D341Med (cell line): ENCODE results near the gene HSBP1.

Experiments used
- DNase-seq: peaks from one replicate; pipeline ENCODE4 v3.0.0; 2012; ENCODE audit warnings: low spot score

HSBP1 gene

GRCh38 chr16:83839561-83839960, 31.8 kb downstream of the HSBP1 start:
- DNase-seq, result no peak

DNA sequence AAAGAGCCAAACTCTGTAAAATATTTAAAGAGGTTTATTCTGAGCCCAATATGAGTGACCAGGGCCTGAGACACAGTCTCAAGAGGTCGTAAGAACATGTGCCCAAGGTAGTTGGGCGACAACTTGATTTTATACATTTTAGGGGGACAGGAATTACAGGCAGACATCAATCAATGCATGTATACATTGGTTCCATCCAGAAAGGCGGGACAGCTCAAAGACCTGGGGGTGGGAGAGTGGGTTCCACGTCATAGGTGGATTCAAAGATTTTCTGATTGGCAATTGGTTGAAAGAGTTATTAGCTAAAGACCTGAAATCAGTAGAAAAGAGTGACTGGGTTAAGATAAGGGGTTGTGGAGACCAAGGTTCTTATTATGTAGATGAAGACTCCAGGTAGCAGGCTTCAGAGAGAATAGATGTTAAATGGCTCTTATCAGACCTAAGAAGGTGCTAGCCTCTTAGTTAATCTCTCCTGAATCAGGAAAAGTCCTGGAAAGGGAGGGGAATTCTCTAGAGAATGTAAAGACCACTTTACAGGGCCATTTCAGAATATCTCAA, 32.4 kb downstream of the HSBP1 start:
- no peak for DNase-seq

DNA sequence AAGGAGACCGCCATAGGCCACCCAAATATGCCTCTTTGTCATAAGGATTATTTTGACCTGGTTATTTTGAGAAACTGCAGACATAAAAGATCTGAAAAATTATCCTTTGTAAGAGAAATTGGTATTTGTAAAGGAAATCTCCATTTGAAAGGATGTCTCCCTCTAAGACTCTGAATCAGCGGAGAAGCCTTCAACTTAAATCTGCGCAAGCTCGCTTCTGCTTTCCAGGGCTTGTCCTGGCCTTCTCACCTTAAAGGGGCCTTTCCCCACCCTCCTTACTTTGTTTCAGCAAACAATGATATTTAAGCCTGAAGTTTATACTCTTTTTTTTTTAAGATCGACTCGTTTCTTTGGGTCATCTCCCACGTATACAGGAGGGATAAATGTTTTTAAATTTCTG, 34.5 kb downstream of the HSBP1 start:
- no peak for DNase-seq

GRCh38 chr16:83842756-83843507, 35.2 kb downstream of the HSBP1 start:
- DNase-seq, result no peak

- DNase-seq, result no peak
Measured at GRCh38 chr16:83843657-83844056, 35.9 kb downstream of the HSBP1 start.

DNA sequence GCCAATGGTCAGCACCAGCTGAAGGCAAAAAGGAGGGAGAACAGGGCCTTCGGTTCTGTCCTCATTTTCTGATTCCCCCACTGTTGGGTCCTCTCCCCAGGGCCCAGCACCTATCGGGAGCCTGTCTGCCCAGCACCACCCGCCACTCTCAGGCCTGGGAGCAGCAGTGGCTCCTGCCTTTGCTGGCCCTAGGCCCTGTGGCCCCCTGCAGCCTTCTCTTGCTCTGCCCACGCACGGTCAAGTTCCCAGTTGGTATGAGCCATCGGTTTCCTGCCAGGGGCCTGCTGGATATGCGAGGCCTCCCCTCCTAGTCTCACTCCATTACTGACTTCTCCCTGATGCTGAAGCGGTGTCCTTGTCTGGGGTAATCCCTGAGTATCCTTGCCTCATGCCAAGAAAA, 37.5 kb downstream of the HSBP1 start:
- DNase-seq, result no peak

DNA sequence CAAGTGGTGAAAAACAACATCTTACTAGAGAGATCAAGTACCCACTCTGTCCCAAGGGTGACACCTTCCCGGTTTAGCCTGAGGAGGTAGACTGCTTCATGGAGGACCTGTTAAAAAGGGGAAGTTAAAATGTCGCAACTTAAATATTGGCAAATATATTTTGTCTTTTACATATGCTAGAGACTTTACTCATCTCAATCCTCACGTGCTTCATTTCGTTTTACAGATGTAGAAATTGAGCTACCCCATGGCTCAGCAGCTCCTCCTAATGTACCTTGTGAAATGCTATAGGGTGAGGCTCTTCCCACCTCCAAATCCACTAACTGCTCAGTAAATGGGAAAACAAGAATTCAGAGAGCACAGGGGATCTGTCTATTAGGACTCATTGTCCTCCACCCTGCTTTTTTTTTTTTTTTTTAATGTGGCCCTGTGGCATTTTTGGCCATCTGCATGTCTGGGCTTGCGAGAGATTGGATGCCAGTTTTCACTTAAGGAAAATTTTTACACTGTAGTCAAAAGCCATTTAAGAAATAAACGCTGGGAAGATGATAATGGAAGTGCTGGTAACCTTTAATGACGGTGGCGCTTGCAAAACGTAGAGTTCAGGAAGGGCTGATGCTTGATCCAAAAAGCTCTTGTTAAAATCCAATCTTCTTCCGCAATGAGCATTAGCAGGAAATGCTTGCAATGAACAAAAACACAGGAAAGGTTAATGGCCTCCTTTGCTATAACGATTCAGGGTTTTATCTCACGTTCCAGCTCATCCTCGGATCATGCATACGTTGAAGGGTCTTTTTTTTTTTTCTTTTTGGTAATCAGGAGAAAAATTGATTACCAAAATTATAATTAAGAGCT, 39.8 kb downstream of the HSBP1 start:
- DNase-seq, result no peak

- no peak for DNase-seq
Measured at GRCh38 chr16:83849421-83849820, 41.6 kb downstream of the HSBP1 start.

GRCh38 chr16:83850947-83851346, 43.2 kb downstream of the HSBP1 start:
- DNase-seq, result no peak

DNA sequence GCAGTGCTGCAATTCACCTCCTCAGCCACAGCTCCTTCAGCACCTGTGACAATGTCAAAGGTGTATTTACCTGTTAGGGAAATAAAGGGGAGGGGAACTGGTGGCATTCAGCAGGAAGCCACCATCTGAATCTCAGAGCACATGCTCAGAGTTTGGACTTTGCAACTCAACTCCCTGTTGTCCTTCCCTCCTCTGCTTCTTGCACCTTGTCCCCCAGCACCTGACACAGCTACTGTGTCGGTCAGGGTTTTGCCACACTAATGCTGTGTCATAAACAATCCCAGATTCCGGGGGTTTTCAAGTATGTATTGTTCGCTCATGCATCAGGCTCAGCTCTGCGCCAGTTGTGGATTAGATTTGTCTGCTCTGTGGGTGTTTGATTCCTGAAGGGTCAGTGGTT, 43.7 kb downstream of the HSBP1 start:
- no peak for DNase-seq

- no peak for DNase-seq
Measured at GRCh38 chr16:83852774-83853173, 45.0 kb downstream of the HSBP1 start.

DNA sequence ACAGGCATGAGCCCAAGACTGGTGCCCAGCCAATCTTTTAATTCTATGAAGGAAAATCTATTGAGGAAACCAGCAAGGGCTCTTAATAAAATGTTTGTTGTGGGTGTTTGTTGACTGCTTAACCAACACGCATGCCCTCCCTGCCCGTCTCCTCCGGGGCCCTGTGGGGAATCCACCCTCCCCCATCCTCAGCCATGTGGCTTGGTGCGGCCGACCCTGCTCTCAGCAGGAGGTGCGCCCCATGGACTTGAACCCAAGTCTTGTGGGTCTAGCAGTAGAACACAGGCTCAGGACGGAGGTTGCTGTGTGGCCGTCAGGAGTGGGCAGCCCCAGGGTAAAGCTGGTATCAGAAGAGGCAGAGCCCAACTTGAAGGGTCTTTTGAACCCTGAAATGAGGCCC, 46.1 kb downstream of the HSBP1 start:
- no peak for DNase-seq

GRCh38 chr16:83854420-83854819, 46.6 kb downstream of the HSBP1 start:
- no peak for DNase-seq

DNA sequence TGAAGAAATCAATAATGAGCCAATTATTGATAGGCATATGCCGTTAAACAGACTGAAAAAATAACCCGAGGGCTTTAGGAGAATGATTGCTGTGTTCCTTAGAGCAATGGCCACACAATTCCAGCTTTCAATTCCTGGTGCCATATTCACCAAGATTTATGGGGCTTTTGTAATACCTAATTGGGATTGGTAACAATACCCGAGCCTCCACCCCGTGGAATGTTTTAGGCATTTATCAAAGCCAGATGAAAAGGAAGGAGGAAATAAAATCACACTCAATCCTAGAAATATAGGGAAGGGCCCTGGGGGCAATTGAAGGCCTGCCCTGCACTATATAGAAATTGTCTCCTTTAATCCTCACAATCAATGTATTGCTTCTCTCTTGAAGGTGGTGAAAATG, 49.0 kb downstream of the HSBP1 start:
- no peak for DNase-seq

- no peak for DNase-seq
Measured at GRCh38 chr16:83859265-83859664, 51.5 kb downstream of the HSBP1 start.

DNA sequence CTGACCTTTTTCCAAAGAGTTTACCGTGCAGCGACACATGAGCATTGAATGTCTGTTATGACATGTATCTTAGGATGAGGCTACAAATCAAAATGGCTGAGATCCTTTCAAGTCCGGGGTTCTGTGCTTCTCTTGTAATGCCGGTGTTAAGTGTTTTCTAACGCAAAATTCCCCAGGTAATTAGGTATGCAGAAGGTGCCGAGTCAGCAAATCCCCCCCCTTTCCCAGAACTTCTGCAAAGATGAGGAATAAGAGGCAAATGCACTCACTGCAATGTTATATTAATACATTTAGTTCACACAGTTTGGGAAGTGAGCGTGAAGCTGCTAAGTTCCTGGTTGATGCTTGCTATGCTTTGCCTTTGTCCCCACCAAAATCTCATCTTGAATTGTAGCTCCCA, 54.9 kb downstream of the HSBP1 start:
- DNase-seq, result no peak

- no peak for DNase-seq
Measured at GRCh38 chr16:83863682-83864081, 55.9 kb downstream of the HSBP1 start.
